Heart left ventricle (tissue), 13 donors: ENCODE results near the gene USP25.

Experiments
- CTCF ChIP-seq, 12 donors: fragments of 200-600 bp; sonication (generic) in 4 of 12; IDR thresholded peaks; one replicate each; pipeline versions ENCODE4 v1.5.0 to v1.8.0; 2018 to 2022; ENCODE audit warnings: antibody characterized with exemption in 12 of 12, mild to moderate bottlenecking in 5 of 12
- POLR2A ChIP-seq, 2 donors: fragments of 450-650 bp; IDR thresholded peaks; one replicate each; pipeline ENCODE4 v1.6.1; 2017; ENCODE audit warnings: antibody characterized with exemption in 2 of 2, mild to moderate bottlenecking in 2 of 2, moderate library complexity in 2 of 2
- donor health status: ischemic (EF 13 %, LVEDD 7.1; RV severe dilation, severe dysfunction).
- donor health status: DM: no; HTN: yes; CAD: no.
- donor health status: DM: no; HTN: no; CAD: no.
- donor health status: ischemic (EF 25% LVEDD 6.9; RV normal size, moderate dysfunction).
- donor health status: ischemic (EF 25% LVEDD 5.7; RV mildly dilated, moderate dysfunction).
- donor health status: ischemic (EF 35%, LVEDD 5.7; RV mildly dilated, moderate dysfunction).
- donor health status: nonischemic (EF 11% LVEDD 7.7; RV severe dilation, severe dysfunction).
- donor health status: DM: yes; HTN: yes; CAD: no.
- donor health status: PGD.
- donor health status: ischemic (EF 29% LVEDD 5.4; RV normal size, mild dysfunction).
- donor health status: nonischemic (EF 23%, LVEDD 6.1; RV moderate dilation, normal function).

GRCh38 chr21:15768045-15768601 is 38.3 kb downstream of the USP25 start:
- no peak for TF ChIP-seq CTCF (IDR thresholded peaks at IDR 0.05)
- no peak for TF ChIP-seq POLR2A (IDR thresholded peaks at IDR 0.05)
